NT2/D1 (cell line): ENCODE data around the gene ZSCAN10.
A peak's percentile ranks its signal among the peaks of the same experiment; 100 is the strongest.

Experiments used
- DNase-seq: peaks from one replicate; pipeline ENCODE4 v3.0.0-alpha.2; 2011; ENCODE audit warnings: low read depth, low spot score
- H3K27me3 ChIP-seq: 2 replicates; pipeline ENCODE4 v1.6.0; 2011; ENCODE audit warnings: mild to moderate bottlenecking; ENCODE audit not compliant: insufficient read length, insufficient read depth
- H3K36me3 ChIP-seq: 2 replicates; pipeline ENCODE4 v1.6.1; 2011; ENCODE audit warnings: mild to moderate bottlenecking, low read length, mixed read lengths; ENCODE audit not compliant: insufficient read depth, insufficient read length
- H3K4me1 ChIP-seq: 2 replicates; pipeline ENCODE4 v1.5.1; 2011; ENCODE audit not compliant: insufficient read depth, insufficient read length
- H3K4me3 ChIP-seq: 2 replicates; pipeline ENCODE4 v1.5.1; 2011; ENCODE audit warnings: low read depth; ENCODE audit not compliant: insufficient read length
- H3K9ac ChIP-seq: 2 replicates; pipeline ENCODE4 v1.6.0; 2011; ENCODE audit warnings: low read depth; ENCODE audit not compliant: insufficient read length
- H3K9me3 ChIP-seq: 2 replicates; pipeline ENCODE4 v1.5.1; 2011; ENCODE audit warnings: mild to moderate bottlenecking, low read length; ENCODE audit not compliant: insufficient read depth
- SUZ12 ChIP-seq: IDR thresholded peaks from 2 replicates; pipeline ENCODE4 v1.6.1; 2011; ENCODE audit not compliant: insufficient read length, insufficient read depth; ENCODE audit errors: extremely low read depth
- YY1 ChIP-seq: IDR thresholded peaks from 2 replicates; pipeline ENCODE4 v1.6.1; 2011; ENCODE audit not compliant: insufficient read length, insufficient read depth
- ZNF274 ChIP-seq: IDR thresholded peaks from 2 replicates; pipeline ENCODE4 v1.6.1; 2011; ENCODE audit warnings: mild to moderate bottlenecking, low read depth, low read length

The ZSCAN10 gene

GRCh38 chr16:3062553-3062952, 36.5 kb downstream of the ZSCAN10 start:
- Histone ChIP-seq H3K4me3 (no peak overlapping the region), H3K9ac (no peak overlapping the region), H3K4me1 (peaks cover 16% of the 10 kb centered on the region), H3K36me3 (peaks cover 6% of the 10 kb centered on the region), H3K9me3 (no peaks in the 10 kb centered on the region), H3K27me3 (peaks cover 10% of the 10 kb centered on the region)
- no peak for DNase-seq
- TF ChIP-seq YY1, result no peak
- no peak for TF ChIP-seq SUZ12
- TF ChIP-seq ZNF274, result no peak

GRCh38 chr16:3060339-3061127, 38.6 kb downstream of the ZSCAN10 start:
- H3K9me3 ChIP-seq, result no peaks in the 10 kb centered on the region
- H3K4me1 ChIP-seq, result peaks cover 18% of the 10 kb centered on the region
- no peak for DNase-seq
- H3K27me3 ChIP-seq, result peaks cover 10% of the 10 kb centered on the region
- no peak overlapping the region for H3K4me3 ChIP-seq
- H3K36me3 ChIP-seq, result peaks cover 9% of the 10 kb centered on the region
- TF ChIP-seq SUZ12 (no peak), ZNF274 (no peak), YY1 (no peak)
- H3K9ac ChIP-seq, result no peak overlapping the region

- peaks cover 17% of the 10 kb centered on the region for H3K4me1 ChIP-seq
- H3K27me3 ChIP-seq, result peaks cover 10% of the 10 kb centered on the region
- DNase-seq, result no peak
- H3K9me3 ChIP-seq, result no peaks in the 10 kb centered on the region
- TF ChIP-seq SUZ12 (no peak), ZNF274 (no peak), YY1 (no peak)
- H3K9ac ChIP-seq, result peak overlapping the region; percentile 78
- H3K36me3 ChIP-seq, result peaks cover 17% of the 10 kb centered on the region
- H3K4me3 ChIP-seq, result peak overlapping the region; percentile 78
Measured at GRCh38 chr16:3059723-3060242, 39.3 kb downstream of the ZSCAN10 start.

- Histone ChIP-seq H3K4me1 (peaks cover 15% of the 10 kb centered on the region), H3K9ac (peak overlapping the region; percentile 85), H3K9me3 (no peaks in the 10 kb centered on the region), H3K36me3 (peaks cover 23% of the 10 kb centered on the region), H3K4me3 (peak overlapping the region; percentile 78), H3K27me3 (peaks cover 10% of the 10 kb centered on the region)
- TF ChIP-seq SUZ12, result no peak
- no peak for TF ChIP-seq ZNF274
- TF ChIP-seq YY1, result no peak
- peak; percentile 85 for DNase-seq
Measured at GRCh38 chr16:3059041-3059722, 39.9 kb downstream of the ZSCAN10 start.

- peaks cover 10% of the 10 kb centered on the region for H3K27me3 ChIP-seq
- H3K9ac ChIP-seq, result peak overlapping the region; percentile 85
- TF ChIP-seq ZNF274 (no peak), YY1 (no peak), SUZ12 (no peak)
- peaks cover 29% of the 10 kb centered on the region for H3K36me3 ChIP-seq
- H3K4me1 ChIP-seq, result peaks cover 16% of the 10 kb centered on the region
- DNase-seq, result peak; percentile 57
- peak overlapping the region; percentile 78 for H3K4me3 ChIP-seq
- H3K9me3 ChIP-seq, result no peaks in the 10 kb centered on the region
Measured at GRCh38 chr16:3058139-3059030, 40.7 kb downstream of the ZSCAN10 start.

- no peak for DNase-seq
- Histone ChIP-seq H3K27me3 (peaks cover 10% of the 10 kb centered on the region), H3K9ac (no peak overlapping the region), H3K4me1 (peaks cover 18% of the 10 kb centered on the region), H3K9me3 (no peaks in the 10 kb centered on the region), H3K36me3 (peaks cover 29% of the 10 kb centered on the region), H3K4me3 (no peak overlapping the region)
- no peak for TF ChIP-seq ZNF274
- TF ChIP-seq YY1, result no peak
- no peak for TF ChIP-seq SUZ12
Measured at GRCh38 chr16:3057181-3058138, 41.6 kb downstream of the ZSCAN10 start.
